Measurements from ENCODE around the gene WNT9A.
A peak's percentile ranks its signal among the peaks of the same experiment; 100 is the strongest.
"Not testable (repeated sequence)": the region's sequence is repeated elsewhere in the genome, so short reads cannot be mapped to it uniquely, and the experiment has no call there.

WNT9A gene

DNA sequence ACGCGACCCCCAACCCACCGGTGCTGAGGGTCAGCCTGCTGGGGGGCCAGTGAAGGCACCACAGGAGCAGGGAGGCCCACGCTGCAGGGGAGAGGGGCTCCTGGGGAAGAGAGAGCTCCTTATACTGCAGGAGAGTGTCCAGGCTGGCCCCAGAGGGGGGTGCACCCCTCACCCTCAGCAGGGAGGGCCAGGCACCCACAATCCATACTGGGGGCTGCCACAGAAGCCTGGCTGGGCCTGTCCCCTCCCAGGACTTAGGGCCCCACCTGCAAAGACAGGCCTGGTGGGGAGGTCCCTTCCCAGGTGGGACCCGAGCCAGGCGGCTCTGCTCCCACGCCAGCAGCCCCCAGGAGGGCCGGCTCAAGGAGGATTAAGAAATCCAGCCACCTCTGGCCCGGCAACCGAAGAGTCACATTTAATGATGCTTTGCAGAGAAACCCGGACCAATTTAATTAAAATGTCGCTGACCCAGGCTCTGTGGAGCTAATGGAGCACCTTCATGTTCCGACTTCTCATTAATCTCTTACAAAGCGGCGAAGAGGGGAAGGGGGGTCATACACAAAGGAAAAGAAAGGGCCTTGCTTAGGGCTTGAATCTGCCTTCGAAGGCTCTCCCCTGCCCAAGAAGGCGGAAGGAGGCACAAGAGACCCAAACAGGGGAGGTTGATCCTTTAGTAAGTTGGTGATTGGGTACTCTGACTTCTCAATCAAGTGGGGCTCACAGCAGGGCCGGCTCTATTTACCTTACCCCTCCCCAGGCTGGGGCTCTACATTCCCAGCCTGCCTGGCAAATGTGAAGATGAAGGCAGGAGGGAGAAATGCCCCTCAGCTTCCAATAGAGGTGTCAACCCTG is 25.0 kb downstream of the WNT9A start:
- DNase-seq: no peak

GRCh38 chr1:227921461-227922185 is 26.1 kb downstream of the WNT9A start:
- DNase-seq: no peak

DNA sequence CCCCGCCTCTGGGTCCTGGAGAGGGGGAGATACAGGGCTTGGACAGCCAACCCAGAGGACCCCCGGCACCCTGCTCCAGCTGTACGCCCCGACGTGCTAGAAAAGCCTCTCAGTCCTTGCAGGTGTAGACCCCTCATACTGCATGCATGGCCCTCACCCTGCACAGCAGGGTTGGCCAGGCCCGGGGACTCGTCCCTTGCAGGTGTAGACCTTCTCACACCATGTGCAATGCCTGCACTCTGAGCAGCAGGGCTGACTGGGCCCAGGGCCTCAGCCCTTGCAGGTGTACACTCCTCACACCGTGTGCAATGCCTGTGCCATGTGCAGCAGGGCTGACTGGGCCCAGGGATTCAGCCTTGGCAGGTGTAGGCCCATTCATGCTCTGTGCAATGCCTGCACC is 26.8 kb downstream of the WNT9A start:
- DNase-seq: no peak

DNA sequence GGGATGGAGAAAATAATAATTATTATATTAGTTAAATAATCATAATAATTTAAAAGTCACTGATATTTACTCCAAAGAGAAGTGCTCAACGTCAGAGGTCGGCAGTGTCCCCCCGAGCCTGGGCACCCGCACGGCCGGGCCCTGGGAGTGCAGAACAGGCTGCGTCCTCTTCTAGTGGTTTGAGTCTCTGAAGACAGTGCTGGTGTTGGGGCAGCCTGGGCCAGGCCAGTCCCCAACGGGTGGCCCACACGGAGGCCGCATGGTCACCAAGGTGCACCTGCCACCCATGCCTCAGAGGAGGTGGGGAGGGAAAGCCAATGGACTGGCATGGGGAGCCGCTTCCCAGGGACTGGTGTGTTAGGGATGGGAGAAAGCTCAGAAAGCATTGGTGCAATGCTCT is 27.3 kb downstream of the WNT9A start:
- DNase-seq: no peak

- no peak for DNase-seq
Measured at GRCh38 chr1:227919906-227920305, 27.8 kb downstream of the WNT9A start.

GRCh38 chr1:227918736-227919135 is 29.0 kb downstream of the WNT9A start:
- no peak for DNase-seq

GRCh38 chr1:227918083-227918700 is 29.5 kb downstream of the WNT9A start:
- DNase-seq: no peak

- DNase-seq: no peak
Measured at GRCh38 chr1:227917081-227917950, 30.4 kb downstream of the WNT9A start.

- DNase-seq: no peak
Measured at GRCh38 chr1:227916655-227917054, 31.1 kb downstream of the WNT9A start.

DNA sequence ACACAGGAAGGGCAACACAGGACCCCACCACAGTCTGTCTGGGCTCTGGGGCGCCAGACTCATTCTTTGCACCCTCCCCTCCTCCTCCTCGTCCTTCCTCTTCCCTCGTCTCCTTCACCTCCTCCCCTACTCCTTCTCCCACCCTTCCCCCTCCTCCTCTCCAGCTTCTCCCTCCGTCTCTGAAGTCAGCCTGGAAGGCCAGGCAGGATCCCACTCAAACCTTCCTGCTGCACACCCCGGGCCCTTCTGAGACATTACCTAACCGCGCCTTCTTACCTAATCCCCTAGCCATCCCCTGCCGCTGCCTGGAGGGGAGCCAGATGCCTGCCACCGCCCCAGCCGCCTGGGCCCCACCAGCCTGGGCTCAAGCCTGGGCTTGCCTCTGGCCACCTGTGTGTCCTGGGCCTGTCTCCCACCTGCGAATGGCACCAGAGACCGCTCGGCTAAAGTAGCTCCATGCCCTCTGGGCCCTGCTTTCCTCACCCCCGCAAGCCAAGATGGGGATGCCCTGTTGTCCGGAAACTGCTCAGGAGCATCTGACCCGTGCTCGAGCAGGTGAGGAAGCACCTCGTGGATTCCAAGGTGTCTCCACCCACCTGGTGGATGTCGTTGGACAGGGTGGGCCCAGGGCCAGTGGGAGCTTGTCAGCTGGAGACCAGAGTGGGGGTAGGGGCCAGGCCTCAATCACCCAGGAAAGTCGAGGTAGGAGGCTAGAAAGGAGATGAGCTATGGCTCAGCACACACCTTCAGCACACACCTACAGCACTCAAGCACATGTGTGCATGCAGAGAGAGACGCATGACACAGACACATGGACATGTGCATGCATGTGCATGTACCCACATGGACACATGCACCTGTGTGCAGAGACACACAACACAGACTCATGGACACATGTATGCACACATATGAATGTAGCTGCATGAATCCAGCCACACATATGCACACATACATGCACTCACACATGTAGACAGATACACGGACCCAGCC is 31.9 kb downstream of the WNT9A start:
- no peak for DNase-seq

DNA sequence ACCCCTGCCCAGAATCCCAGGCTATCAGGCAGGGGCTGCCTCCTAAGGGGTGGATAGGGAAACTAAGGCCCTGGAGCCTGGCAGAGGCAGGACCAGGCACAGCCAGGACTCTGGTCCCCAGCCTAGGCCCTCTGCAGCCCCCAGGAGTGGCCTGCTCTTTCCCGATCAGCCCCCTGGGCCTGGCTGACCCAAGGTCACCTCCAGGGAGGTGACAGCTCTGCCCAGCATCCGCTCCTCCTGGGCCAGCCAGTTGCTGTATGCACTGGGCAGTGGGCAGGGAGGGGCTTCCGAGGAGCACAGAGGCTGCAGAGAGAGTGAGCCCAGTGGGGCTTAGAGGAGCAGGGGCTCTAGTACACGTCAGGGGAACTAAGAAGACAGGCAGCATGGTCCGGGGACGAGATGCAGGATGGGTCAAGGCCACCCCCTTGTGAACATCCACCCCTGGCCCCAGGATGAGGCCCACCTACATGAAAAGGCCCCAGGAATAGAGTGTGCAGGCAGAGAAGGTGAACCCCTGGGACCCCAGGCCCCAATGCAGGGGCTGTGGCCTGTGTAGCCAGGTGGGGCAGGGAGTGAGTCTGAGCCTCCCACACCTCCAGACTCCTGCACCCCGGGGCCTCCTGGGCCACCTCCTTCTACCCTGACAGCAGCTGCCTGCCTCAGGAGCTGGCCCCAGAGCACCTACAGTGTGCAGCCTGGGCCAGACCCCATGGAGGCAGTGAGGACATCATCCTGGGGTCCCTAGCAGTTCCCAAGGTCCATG is 32.8 kb downstream of the WNT9A start:
- DNase-seq: no peak

- peak; percentile 66 for DNase-seq
Measured at GRCh38 chr1:227913764-227914721, 33.7 kb downstream of the WNT9A start.

GRCh38 chr1:227913396-227913763 is 34.4 kb downstream of the WNT9A start:
- no peak for DNase-seq

DNA sequence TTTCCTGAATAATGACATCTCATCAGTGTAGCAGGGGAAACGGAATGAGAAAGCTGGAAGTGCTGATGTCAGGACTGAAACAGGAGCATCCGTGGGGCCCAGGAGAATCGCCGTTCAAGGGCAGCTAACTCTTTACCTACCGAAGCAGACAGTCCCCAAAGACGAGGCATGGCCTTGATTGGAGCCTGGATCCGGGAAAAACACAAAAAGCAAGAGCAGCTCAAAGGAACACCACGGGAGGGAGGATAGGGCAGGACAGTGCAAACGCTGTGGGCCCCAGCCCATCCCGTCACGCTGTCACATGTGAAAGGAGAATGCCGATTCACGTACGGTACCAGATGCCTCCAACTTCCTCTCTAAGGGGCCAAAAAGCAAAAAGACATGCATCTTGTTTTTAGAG is 34.9 kb downstream of the WNT9A start:
- no peak for DNase-seq

- DNase-seq: no peak
Measured at GRCh38 chr1:227911376-227911775, 36.4 kb downstream of the WNT9A start.

DNA sequence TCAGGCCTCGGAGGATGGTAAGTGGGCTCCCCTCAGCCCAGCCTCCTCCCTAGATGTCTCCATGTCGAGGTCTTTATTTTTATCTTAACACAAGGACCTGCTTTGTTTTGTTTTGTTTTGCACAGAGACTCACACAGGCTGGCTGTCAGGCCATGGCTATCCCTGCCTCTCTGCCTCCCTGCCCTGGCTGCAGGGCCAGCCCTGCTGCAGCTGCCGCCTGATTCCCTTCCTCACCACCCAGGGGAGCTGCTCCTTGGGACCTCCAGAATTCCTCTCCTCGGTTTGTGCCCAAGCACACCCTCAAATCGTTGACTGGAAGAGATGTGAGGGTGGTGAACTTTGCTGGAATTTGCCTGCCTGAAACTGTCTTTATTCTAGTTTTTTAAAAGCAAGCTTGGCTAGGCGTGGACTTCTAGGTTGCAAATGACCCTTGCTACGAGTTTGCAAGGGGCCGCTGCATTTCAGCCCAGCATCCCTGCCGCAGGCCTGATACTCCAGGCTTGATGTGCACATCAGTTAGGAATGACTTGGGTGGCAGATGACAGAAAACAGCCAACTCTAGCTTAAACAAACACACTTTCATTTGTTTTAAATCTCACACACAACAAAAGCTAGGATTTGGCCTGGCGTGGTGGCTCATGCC is 37.1 kb downstream of the WNT9A start:
- no peak for DNase-seq

DNA sequence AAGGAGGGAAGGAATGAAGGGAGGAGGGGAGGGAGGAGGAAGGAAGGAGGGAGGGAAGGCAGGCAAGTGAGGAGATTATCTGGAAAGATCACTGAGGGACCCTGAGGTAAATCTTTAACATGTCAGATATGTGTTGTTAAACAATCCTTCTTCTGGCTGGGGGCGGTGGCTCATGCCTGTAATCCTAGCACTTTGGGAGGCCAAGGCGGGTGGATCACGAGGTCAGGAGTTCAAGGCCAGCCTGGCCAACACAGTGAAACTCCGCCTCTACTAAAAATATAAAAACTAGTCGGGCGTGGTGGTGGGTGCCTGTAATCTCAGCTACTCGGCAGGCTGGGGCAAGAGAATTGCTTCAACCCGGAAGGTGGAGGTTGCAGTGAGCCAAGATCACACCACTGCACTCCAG is 37.8 kb downstream of the WNT9A start:
- not testable (repeated sequence) for DNase-seq

- no peak for DNase-seq
Measured at GRCh38 chr1:227909188-227909587, 38.5 kb downstream of the WNT9A start.

- no peak for DNase-seq
Measured at GRCh38 chr1:227908359-227908758, 39.4 kb downstream of the WNT9A start.
